Mesenteric fat pad (tissue), 1 donor: Measurements from ENCODE around the gene TULP4. TPM values are rescaled to one million over a fixed set of nuclear protein-coding genes. Genes with fewer than 3 reads are reported as not detected.
"Not testable (repeated sequence)": the region's sequence is repeated elsewhere in the genome, so short reads cannot be mapped to it uniquely, and the experiment has no call there.

Experiments used
- DNase-seq: peaks from one replicate; pipeline ENCODE4 v3.0.0-alpha.2; 2020; ENCODE audit warnings: low spot score
- total RNA-seq: library from RNA; stranded (reverse); fragmentation: NEBNext Ultra II Directional; extraction: Animal tissue kit (Norgen Biotek cat#: 25700); gene quantifications from one replicate; pipeline ENCODE4 v1.2.1, GENCODE V29; 2021
- donor health status: DM: yes; HTN: yes; CAD: no.

Gene TULP4
- total RNA-seq, 1 donor from 2014 or later = 99.9 TPM

DNA sequence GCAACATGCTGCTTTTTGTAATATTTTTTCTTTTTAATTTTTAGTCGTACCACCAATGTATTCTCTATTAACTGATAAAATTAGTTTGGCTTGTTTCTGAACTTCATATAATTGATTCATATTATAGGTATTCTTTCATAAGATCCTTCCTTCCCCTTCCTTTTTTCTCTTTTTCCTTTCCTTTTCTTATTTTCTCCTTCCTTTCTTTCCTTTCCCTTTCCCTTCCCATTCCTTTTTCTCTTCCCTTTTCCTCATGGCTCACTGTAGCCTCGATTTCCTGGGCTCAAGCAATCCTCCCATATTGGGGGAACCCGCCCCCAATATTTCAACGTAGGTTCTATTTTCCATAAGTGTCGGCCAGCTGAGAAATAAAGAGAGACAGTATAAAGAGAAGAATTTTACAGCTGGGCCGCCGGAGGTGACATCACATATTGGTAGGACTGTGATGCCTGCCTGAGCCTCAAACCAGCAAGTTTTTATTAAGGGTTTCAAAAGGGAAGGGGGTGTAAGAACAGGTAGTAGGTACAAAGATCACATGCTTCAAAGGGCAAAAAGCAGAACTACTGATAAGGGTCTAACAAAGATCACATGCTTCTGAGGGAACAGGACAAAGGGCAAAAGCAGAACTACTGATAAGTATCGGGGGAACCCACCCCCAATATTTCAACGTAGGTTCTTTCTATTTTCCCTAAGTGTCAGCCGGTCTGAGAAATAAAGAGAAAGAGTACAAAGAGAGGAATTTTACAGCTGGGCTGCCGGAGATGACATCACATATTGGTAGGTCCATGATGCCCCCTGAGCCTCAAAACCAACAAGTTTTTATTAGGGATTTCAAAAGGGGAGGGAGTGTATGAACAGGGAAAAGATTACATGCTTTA lies 16.1 kb upstream of the TULP4 start:
- not testable (repeated sequence) for DNase-seq

GRCh38 chr6:158296854-158297324 lies 15.4 kb upstream of the TULP4 start:
- not testable (repeated sequence) for DNase-seq

GRCh38 chr6:158297657-158298056 lies 14.6 kb upstream of the TULP4 start:
- DNase-seq = not testable (repeated sequence)

DNA sequence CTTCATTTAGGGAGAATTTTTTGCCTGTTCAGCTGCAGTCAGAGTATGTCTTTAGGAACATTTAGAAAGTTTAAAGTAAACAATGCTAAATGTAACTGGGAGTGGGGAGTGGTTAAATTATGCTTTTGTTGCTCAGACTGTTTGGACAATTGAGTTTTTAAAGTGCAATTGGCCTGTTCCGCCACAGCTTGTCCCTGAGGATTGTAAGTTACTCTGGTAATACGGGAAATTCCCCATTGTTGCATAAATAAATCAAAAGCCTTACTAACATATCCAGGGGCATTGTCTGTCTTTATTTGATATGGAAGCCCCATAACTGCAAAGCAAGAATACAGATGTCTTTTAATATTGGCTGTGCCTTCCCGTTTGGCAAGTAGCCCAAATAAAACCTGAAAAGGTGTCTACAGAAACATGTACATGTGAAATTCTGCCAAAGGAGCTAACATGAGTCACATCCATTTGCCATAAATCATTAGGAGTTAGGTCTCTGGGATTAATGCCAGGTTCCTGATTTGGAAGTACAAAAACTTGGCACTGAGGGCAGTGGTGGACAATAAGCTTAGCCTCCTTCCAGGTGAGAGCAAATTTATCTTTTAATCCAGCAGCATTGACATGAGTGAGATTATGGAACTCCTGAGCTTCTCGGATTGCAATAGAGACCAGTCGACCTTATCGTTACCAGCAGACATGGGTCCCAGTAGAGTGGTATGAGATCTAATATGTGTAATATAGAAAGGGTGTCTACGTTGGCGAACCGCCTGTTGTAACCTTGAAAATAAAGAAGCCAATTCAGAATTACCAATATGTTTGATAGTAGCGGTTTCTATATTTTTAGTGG lies 11.7 kb upstream of the TULP4 start:
- DNase-seq = not testable (repeated sequence)

DNA sequence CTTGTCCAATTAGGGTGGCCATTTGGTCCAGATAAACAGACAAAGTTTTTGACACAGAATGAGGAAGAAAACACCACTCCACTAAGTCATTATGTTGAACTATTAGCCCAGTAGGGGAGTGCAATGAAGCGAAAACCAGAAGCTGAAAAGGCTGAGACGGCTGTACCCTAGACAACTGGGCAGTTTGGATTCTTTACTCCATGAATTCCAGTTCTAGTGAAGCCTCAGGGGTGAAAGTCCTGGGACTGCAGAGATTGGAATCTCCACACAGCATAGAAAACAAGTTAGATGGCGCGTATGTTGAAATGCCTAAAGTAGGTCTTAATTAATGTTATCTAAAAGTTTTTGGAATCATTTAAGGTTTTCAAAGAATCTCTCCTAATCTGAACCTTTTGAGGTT lies 10.7 kb upstream of the TULP4 start:
- DNase-seq = not testable (repeated sequence)

DNA sequence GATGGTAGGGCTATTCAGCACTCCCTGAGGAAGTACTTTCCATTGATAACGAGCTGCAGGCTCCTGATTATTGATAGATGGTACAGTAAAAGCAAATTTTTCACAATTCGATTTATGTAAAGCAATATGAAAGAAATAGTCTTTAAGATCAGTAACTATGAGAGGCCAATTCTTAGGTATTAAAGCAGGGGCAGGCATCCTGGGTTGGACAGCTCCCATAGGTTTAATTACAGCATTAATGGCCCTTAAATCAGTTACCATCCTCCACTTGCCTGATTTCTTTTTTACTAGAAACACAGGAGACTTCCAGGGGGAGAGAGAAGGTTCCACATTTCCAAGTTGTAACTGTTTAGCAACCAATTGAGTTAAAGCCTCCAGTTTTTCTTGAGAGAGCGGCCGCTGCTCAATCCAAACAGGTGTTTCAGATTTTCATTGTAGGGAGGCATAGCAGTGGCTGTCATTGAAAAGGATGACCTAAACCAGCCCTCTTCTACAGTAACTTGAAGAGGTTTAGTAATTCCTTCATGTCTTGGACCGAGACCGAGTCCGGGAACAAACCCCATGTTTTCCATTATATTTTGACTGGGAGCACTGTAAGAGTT lies 10.0 kb upstream of the TULP4 start:
- not testable (repeated sequence) for DNase-seq

- no peak for DNase-seq
These were observed 9.0 kb upstream of the TULP4 start for GRCh38 chr6:158303210-158303731.

- no peak for DNase-seq
These were observed 8.0 kb upstream of the TULP4 start for GRCh38 chr6:158304254-158304653.

GRCh38 chr6:158309814-158310213 lies 2.5 kb upstream of the TULP4 start:
- no peak for DNase-seq

DNA sequence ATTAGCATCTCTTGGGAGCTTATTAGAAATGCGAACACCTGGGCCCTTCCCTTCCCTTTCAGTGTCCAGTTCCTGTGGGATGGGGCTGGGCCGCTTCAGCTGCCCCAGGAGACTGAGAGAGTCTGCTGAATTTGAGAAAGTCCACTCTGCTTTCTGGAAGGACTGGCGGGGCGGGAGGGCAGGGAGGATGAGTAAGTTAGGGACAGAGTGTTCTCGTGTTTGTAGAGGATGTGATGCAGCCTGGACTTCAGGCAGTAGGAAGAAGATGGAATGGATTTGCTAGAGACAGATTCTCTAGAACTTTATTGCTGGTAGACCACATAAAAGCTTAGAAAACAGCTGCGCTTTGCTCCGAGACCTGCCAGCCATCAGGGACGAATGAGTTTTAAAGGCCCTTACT lies 1.1 kb upstream of the TULP4 start:
- DNase-seq = no peak

- no peak for DNase-seq
These were observed 639 bp upstream of the TULP4 start for GRCh38 chr6:158311626-158312025.

DNA sequence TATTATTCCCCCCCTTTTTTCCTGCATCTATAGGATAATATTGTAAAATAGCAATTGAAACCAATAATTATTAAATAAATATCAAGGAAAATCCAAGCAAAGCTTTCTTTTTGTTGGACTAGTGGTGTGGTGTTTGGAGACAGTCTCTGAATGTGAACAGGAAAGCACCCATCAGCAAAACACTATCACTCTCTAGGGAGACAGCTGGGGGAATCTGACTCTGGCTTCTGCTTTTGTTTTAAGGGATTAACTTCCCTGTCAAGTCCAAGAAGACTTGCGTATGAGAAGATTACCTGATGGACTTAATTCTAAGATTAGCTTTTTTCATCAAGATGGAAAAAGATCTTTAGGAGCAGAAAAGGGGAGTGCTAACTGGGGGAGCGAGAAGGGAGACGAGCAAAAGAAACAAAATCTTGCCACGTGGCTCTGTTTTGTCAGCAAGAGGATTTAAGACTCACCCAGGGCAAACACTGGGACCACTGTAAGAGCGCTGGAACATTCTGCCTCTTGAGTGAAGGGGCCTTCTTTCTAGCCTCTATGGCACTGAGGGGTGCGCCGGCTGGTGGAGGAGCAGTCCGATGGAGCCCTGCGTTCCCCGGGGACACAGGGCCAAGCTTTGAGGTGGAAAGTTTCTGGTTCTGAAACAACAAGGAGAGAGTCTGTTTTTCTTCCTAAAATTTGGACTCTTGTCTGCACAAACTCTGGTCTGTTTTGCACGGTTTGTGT lies 570 bp downstream of the TULP4 start:
- no peak for DNase-seq

DNA sequence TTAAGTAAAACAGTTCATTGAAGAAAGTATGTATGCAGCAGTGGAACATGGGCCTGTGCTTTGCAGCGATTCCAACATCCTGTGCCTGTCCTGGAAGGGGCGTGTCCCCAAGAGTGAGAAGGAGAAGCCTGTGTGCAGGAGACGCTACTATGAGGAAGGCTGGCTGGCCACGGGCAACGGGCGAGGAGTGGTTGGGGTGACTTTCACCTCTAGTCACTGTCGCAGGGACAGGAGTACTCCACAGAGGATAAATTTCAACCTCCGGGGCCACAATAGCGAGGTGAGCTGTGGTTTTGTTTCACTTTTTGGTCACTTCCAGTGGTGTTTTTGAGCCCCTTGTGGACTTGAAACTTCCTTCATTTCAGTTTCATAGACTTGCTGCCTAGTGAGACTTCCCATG lies 1.7 kb downstream of the TULP4 start:
- no peak for DNase-seq

DNA sequence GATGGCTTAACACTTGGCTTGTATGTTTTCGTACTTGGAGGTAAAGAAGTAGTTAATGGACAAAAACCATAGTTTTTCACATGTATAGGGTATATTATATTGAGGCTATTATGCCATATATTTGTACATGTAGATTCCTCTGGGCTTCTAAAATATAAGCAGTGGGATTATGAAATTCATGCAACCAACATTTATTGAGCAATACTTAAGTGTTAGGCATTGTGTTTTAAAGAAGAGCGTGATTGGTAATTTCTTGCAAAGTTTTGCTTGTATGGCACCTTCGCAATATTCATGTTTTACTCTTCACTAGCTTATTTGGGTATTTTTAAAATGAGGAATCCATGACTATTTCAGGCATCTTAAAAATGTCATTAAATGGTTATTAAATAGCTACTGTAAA lies 2.5 kb downstream of the TULP4 start:
- no peak for DNase-seq

DNA sequence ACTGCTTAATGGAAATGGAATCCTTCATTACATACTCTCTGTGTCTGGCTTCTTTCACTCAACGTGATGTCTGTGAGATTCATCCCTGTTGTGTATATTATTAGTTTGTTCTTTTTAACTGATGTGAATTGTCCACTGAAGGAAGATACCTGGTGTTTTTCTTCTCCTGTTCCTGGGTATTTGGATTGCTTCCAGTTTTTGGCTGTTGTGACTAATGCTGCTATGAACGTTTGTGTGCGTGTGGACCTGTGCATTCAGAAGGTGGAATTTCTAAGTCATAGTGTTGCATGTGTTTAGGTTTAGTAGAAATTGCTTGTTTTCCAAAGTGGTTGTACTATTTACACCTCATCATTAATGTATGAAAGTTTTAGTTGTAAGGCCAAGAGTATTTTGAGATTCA lies 3.8 kb downstream of the TULP4 start:
- no peak for DNase-seq

DNA sequence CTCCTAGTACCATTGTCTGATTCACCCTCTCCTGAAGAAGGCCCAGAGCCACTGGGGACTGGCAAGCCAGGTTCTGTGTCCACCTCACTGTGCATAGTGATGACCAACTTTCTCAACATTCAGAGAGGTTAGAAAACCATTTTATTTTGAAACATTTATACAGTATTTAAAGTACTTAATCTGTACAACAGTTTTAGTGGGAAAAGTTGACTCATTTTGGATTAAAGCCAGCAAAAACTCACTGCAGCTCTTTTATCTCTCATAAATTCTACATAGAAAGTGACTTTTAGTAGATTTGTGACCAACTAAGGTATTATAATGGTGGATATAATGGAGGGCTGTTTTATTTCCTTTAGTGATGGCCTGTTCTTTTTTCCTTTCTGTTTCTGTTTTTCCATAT lies 9.7 kb downstream of the TULP4 start:
- DNase-seq = no peak

GRCh38 chr6:158322400-158322723 lies 10.1 kb downstream of the TULP4 start:
- no peak for DNase-seq

DNA sequence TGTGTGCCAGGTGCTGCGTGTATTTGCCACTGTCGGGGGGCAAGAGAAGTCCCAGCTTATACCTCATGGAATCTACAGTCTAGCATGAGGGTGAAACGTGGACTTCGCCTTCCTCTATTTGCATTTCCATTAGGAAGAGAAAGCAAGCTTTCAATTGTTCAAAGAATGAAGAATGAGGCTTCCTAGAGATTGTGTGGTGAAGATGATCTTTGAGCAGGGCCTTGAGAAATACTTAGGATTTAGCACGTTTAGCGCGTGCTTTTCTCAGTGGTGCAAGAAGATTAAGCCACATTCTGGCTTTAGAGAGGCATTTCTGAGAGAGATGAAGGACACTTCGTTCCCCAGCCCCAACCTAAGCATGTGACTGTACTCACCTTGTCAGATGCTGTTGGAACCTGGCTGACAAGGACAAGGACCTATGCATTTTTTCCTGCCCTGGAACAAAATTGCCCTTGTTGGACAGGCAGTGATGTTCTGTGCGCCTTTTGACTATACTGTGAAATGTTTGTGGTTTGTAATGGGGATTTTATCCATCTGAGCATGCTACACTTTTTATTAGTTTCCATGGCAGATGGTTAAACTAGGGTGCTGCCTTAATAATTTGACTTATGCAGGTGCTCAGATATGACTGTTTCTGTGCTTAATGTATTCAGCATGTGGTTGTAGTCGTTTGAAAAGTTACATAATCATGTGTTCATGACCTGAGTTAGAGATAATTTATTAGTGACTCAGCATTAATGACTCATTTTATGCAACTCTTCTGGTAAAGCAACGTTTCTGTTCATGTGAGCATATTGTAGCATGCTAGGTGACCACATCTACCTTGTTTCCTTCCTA lies 10.7 kb downstream of the TULP4 start:
- no peak for DNase-seq

DNA sequence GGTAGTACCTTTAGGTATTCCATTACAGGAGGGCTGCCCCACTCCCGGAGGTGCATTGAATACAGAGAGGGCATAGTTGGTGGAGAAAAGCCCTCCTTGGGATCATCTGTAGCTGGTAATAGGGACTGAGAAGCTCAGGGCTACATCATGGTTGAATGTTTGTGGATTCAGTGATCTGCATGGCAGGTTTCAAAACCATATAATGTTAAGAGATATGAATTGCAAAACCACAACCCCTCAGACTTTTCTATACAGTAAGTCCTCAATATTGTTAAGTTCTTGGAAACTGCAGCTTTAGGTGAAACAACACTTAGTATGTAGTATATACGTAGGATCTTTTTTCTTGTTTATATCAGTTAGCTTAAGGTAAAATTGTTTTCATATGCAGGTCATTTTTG lies 11.3 kb downstream of the TULP4 start:
- no peak for DNase-seq

DNA sequence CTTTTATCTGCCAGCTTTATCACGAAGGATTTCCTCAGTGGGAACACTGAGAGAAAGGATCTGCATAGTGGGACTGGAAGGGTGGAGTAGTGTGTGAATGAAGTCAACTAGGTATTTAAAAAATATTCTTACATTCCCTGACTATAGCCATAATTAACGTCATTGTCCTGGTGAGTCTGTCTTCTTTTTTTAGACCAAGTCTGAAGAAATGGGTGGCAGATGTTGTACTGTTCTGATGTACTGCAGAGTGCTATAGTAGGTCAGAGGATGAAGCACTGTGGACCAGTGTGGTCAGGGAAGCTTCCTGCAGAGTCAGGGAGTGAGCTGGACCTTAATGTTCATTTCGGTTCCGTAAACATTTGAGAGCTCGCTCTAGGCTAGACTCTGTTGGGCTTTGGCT lies 11.9 kb downstream of the TULP4 start:
- DNase-seq = no peak
